IPS-18c (cell line): ENCODE data around the gene TBATA.
"Not testable (repeated sequence)": the region's sequence is repeated elsewhere in the genome, so short reads cannot be mapped to it uniquely, and the experiment has no call there.

Source experiments
- H3K4me3 ChIP-seq: 2 replicates; pipeline ENCODE4 v1.7.0; 2013; ENCODE audit warnings: low read depth, mild to moderate bottlenecking, low read length, moderate library complexity; ENCODE audit not compliant: insufficient read depth
- H3K9me3 ChIP-seq: one replicate; pipeline ENCODE4 v1.6.1; 2013; ENCODE audit warnings: mild to moderate bottlenecking, low read length, moderate library complexity; ENCODE audit not compliant: control insufficient read depth, insufficient read depth

TBATA gene

GRCh38 chr10:70772627-70773026 is 12.6 kb downstream of the TBATA start:
- Histone ChIP-seq H3K9me3 (no peaks in the 10 kb centered on the region), H3K4me3 (no peak overlapping the region)

- Histone ChIP-seq H3K9me3 (peaks cover 3% of the 10 kb centered on the region), H3K4me3 (no peak overlapping the region)
Observed at GRCh38 chr10:70771311-70772194, 13.6 kb downstream of the TBATA start.

- not testable (repeated sequence) for H3K9me3 ChIP-seq, H3K4me3 ChIP-seq
Observed at GRCh38 chr10:70770516-70770915, 14.7 kb downstream of the TBATA start.

DNA sequence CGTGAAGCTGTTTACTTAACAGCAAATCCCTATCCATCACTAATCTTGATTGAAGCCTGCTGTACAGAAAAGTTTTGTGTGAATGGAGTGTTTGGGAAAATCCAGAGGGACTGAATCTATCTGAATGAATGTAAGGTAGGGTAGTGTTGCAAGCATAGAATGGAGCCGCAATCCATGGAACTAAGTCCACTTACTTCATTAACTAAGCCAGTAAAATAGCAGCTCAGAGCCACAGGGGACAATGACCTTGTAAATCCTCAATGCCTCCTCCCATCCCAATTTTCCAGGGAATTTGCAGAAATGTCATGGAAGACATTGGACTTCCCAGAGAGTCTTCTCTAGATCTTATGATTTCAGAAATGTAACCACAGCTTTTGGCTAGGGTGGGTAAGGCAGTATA is 15.2 kb downstream of the TBATA start:
- Histone ChIP-seq H3K9me3 (peaks cover 7% of the 10 kb centered on the region), H3K4me3 (no peak overlapping the region)

DNA sequence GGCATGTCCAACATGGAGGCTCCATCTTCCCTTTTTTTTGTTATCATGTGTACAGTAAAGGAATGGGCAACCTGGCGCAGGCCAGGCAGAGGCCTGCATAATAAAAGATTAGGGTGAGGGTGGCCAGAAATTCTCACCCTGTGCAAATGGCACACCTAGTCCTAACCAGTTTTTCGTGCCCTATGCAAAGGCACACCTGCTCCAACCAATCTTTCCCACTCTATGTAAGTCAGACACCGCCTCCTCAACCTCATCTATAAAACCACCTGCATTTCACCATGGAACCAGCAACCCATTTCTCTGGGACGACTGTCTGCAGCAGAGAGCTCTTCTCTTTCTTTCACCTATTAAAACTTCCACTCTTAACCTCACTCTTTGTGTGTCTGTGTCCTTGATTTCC is 16.1 kb downstream of the TBATA start:
- Histone ChIP-seq H3K4me3 (no peak overlapping the region), H3K9me3 (peaks cover 7% of the 10 kb centered on the region)

DNA sequence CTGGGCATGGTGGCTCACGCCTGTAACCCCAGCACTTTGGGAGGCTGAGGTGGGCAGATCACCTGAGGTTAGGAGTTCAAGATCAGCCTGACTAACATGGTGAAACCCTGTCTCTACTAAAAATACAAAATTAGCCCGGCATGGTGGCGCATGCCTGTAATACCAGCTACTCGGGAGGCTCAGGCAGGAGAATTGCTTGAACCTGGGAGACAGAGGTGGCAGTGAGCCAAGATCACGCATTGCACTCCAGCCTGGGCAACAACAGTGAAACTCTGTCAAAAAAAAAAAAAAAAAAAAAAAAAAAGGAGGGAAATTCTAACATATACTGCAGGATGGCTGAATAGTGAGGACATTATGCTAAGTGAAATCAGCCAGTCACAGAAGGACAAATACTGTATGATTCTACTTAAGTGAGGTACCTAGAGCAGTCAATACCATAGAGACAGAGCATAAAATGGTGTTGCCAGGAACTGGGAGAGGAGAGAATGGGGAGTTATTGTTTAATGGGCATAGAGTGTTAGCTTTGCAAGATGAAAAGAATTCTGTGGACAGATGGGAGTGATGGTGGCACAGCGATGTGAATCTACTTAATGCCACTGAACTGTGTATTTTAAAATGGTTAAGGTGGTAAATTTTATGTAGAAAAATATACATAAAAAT is 17.0 kb downstream of the TBATA start:
- H3K4me3 ChIP-seq, H3K9me3 ChIP-seq: not testable (repeated sequence)

- H3K9me3 ChIP-seq, result peaks cover 7% of the 10 kb centered on the region
- H3K4me3 ChIP-seq, result no peak overlapping the region
Observed at GRCh38 chr10:70765794-70766594, 19.2 kb downstream of the TBATA start.

DNA sequence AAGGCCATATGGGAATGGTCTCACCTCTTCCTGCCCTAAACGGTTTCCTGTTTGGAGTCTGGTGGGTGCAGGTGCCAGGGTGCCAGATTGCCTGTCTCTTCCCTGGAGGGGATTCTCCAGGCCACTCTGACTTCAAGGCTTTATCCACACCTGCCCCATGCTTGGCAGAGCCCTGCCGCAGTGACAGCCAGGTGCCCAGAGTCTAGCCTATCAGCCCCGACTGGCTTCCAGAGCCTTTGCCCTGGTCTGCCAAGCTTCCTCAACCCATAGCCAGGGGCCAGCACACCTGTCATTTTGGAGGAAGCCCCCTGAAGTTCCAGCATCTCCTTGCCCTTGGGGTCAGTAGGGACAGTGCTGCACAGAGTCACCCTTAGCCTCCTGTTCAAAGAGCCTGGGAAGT is 21.6 kb downstream of the TBATA start:
- H3K4me3 ChIP-seq, result no peak overlapping the region
- H3K9me3 ChIP-seq, result peaks cover 7% of the 10 kb centered on the region

DNA sequence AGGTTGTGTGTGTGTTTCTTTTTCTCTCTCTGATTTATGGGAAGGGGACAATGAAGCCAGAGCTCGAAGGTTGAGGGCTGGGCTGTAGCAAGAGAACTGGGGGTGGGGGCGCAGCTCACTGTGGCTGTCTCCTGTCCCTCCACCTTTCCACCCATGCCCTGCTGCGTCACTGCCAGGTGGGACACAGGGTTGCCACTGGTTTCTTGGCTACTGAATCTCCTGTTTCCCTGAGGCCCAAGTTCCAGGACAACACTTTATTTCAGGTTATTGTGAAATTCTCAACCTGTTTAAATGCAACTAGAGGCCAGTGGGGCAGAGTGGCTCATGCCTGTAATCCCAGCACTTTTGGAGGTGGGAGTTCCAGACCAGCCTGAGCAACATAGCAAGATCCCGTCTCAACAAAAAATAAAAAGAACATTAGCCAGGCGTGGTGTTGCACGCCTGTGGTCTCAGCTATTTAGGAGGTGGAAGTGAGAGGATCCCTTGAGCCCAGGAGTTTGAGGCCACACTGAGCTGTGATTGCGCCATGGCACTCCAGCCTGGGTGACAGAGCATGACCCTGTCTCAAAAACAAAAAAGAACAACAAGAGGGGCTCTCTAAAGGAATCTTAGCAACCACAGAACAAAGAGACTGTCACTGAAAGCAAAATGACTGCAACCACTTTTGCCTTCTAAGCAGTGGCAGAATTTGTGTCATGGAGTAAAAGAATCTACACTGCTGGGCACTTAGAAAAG is 22.6 kb downstream of the TBATA start:
- Histone ChIP-seq H3K4me3 (no peak overlapping the region), H3K9me3 (peaks cover 7% of the 10 kb centered on the region)

DNA sequence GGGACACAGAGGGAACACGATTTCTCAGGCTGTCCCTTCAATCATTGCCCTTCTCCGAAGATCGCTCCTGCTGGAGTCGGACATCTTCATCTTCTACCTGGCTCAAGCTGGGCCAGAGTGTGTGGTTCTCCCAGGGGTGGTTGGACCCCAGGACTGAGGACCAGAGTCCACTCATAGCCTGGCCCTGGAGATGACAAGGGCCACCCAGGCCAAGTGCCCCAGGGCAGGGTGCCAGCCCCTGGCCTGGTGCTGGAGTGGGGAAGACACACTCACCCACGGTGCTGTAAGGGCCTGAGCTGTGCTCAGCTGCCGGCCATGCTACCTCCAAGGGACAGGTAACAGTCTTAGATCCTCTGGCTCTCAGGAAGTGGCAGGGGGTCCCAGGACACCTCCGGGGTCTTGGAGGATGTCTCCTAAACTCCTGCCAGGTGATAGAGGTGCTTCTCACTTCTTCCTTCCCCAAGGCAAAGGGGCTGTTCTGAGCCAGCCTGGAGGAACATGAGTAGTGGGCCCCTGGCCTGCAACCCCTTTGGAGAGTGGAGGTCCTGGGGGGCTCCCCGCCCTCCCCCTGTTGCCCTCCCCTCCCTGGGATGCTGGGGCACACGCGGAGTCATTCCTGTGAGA is 23.3 kb downstream of the TBATA start:
- Histone ChIP-seq H3K4me3 (no peak overlapping the region), H3K9me3 (peaks cover 7% of the 10 kb centered on the region)

GRCh38 chr10:70761031-70761601 is 24.1 kb downstream of the TBATA start:
- Histone ChIP-seq H3K4me3 (no peak overlapping the region), H3K9me3 (peaks cover 1% of the 10 kb centered on the region)

DNA sequence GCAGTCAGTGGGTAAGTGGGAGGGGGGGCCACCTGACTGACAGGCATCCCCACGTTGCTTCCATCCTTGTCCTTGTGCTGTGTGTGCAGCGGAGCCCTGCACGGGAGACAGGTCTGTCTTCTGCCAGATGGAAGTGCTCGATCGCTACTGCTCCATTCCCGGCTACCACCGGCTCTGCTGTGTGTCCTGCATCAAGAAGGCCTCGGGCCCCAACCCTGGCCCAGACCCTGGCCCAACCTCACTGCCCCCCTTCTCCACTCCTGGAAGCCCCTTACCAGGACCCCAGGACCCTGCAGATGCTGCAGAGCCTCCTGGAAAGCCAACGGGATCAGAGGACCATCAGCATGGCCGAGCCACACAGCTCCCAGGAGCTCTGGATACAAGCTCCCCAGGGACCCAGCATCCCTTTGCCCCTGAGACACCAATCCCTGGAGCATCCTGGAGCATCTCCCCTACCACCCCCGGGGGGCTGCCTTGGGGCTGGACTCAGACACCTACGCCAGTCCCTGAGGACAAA is 24.8 kb downstream of the TBATA start:
- Histone ChIP-seq H3K9me3 (no peaks in the 10 kb centered on the region), H3K4me3 (no peak overlapping the region)

DNA sequence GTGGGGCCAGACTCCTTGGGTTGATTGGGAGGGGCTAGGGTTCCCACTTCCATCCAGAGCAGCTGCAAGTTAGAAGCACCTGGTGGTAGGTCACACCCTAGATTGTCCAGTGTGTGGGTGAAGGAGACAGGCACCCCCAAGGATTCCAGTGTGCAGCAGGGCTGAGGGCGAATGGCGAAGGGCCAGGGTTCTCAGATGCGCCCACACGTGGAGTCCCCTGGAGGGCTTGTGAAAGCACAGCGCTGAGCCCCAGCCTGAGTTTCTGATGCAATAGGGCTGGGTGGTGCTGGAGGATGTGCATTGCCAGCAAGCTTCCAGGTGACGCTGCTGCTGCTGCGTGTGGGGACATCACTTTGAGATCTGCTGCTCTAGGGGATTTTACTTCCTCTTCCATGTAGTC is 25.4 kb downstream of the TBATA start:
- H3K9me3 ChIP-seq, result no peaks in the 10 kb centered on the region
- H3K4me3 ChIP-seq, result no peak overlapping the region

DNA sequence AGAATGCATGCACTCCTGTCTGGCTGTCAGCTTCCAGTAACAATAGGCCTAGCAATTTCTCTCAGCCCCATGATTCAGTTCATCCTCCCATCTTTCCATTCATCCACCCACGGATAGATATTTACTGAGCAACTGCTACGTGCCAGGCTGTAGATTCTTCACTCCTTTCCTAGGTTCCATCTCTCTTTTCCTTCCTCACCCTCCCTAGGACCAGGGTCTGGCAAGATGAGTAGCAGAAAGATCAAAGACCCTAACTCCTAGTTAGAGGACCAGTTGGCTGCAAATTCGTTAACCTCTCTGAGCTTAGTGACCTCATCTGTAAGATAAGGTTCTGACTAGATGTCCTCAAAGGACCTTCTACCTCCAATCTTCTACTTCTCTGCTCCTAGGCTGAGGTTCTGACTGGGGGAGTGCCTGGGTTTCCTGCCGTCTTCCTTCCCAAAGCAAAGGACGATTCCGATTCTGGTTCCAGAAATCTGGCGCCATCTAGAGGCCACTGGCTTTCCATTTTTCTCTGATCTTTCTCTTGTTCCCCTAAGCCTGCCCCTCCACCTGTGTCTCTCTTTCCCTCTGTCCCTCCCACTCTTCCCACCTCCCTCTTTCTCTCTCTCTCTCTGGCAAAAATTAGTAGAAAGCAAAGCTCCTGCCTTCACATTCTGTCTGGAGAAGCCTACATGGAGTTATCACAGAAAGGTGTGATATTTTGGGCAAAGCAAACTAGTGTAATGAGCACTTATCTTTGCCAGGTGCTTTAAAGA is 26.2 kb downstream of the TBATA start:
- Histone ChIP-seq H3K4me3 (no peak overlapping the region), H3K9me3 (no peaks in the 10 kb centered on the region)

- Histone ChIP-seq H3K9me3 (no peaks in the 10 kb centered on the region), H3K4me3 (no peak overlapping the region)
Observed at GRCh38 chr10:70757856-70758255, 27.3 kb downstream of the TBATA start.
